Upper lobe of left lung (tissue), 6 donors: ENCODE results near the gene ASTN1. TPM values are rescaled to one million over a fixed set of nuclear protein-coding genes. Genes with fewer than 3 reads are reported as not detected.

ENCODE experiments used
- ATAC-seq, 2 donors: fragments of 200-7000 bp; cut with Tn5 transposase; one replicate each; pipeline ENCODE4 v1.9.1; 2022; ENCODE audit warnings: mild to moderate bottlenecking in 2 of 2, moderate library complexity in 2 of 2; ENCODE audit not compliant: low FRiP score in 2 of 2
- DNase-seq, 2 donors: peaks; one replicate each; pipeline ENCODE4 v3.0.0-alpha.2; 2019 to 2020
- H3K27ac ChIP-seq, 4 donors: fragments of 200-600 bp; sonication (generic); one replicate each; pipeline ENCODE4 v1.5.1; 2016 to 2019
- H3K27me3 ChIP-seq, 4 donors: fragments of 200-600 bp; sonication (generic); one replicate each; pipeline ENCODE4 v1.5.1; 2017 to 2019
- H3K36me3 ChIP-seq, 4 donors: fragments of 200-600 bp; sonication (generic); one replicate each; pipeline ENCODE4 v1.5.1; 2016 to 2019
- H3K4me1 ChIP-seq, 4 donors: fragments of 200-600 bp; sonication (generic); one replicate each; pipeline ENCODE4 v1.5.1; 2018 to 2019
- H3K4me3 ChIP-seq, 4 donors: fragments of 200-600 bp; sonication (generic); one replicate each; pipeline ENCODE4 v1.5.1; 2017 to 2019; ENCODE audit warnings: mild to moderate bottlenecking in 2 of 4, moderate library complexity in 1 of 4
- H3K9me3 ChIP-seq, 4 donors: fragments of 200-600 bp; sonication (generic); one replicate each; pipeline ENCODE4 v1.5.1; 2018 to 2019
- CTCF ChIP-seq, 6 experiments: fragments of 450-650 bp in 4 of 6; fragments of 200-600 bp in 2 of 6; sonication (generic) in 2 of 6; IDR thresholded peaks; one replicate each; pipeline ENCODE4 v1.5.1; 2016 to 2019; ENCODE audit warnings: antibody characterized with exemption in 6 of 6
- EP300 ChIP-seq, 4 donors: sonication (generic); formaldehyde crosslinking; IDR thresholded peaks; one replicate each; pipeline ENCODE4 v1.5.1; 2017; ENCODE audit warnings: antibody characterized with exemption in 4 of 4, control low read depth in 2 of 4
- POLR2A ChIP-seq, 4 donors: fragments of 450-650 bp; IDR thresholded peaks; one replicate each; pipeline ENCODE4 v1.5.1; 2016 to 2017; ENCODE audit warnings: antibody characterized with exemption in 4 of 4, mild to moderate bottlenecking in 2 of 4
- POLR2AphosphoS5 ChIP-seq, 2 donors: sonication (generic); formaldehyde crosslinking; IDR thresholded peaks; one replicate each; pipeline ENCODE4 v1.5.1; 2017; ENCODE audit warnings: antibody characterized with exemption in 2 of 2
- WGBS, 2 donors: methylation state at CpG; one replicate each; pipeline ENCODE4 v1.1.5; 2017 to 2018; 5-methylcytosine and 5-hydroxymethylcytosine counted together
- total RNA-seq, 6 donors: library from RNA; depleted of rRNA in 4 of 6; stranded (reverse); fragments of >200 nt in 4 of 6; gene quantifications; one replicate each; pipeline versions ENCODE4 v1.1.0 to v1.2.1, GENCODE V29; 2016 to 2021
- donor health status: DM: no; HTN: no; CAD: no; lungs with moderate emphysema.
- donor health status: DM: no; HTN: yes; CAD: no; lungs with severe emphysema.

Gene ASTN1
- total RNA-seq, 6 donors from 2014 or later = 0.15 to 1.0 (median 0.32) TPM; not detected in 2

- no peaks in the 10 kb centered on the region for H3K9me3 ChIP-seq
- H3K4me3 ChIP-seq = no peak overlapping the region
- no peaks in the 10 kb centered on the region for H3K27me3 ChIP-seq
- ATAC-seq (peak; percentile 36 to 76), DNase-seq (peak; percentile 52 to 84)
- no peak for TF ChIP-seq POLR2A (IDR thresholded peaks at IDR 0.05)
- no peak for TF ChIP-seq POLR2AphosphoS5 (IDR thresholded peaks at IDR 0.05)
- peak in 5 of 6 experiments; percentile 16 to 67 (median 41) for TF ChIP-seq CTCF (IDR thresholded peaks at IDR 0.05)
- no peak for TF ChIP-seq EP300 (IDR thresholded peaks at IDR 0.05)
- no peak overlapping the region for H3K27ac ChIP-seq
- 40 to 41% methylated on average over 7 to 17 of the region's 17 CpGs for WGBS, 2 donors
- H3K4me1 ChIP-seq = no peaks in the 10 kb centered on the region
- H3K36me3 ChIP-seq = no peaks in the 10 kb centered on the region
These were observed 215.4 kb downstream of the ASTN1 start for GRCh38 chr1:176949033-176949662.

GRCh38 chr1:176944606-176945005 is 219.9 kb downstream of the ASTN1 start:
- ATAC-seq (no peak), DNase-seq (no peak)
- H3K9me3 ChIP-seq = no peaks in the 10 kb centered on the region
- no peaks in the 10 kb centered on the region for H3K36me3 ChIP-seq
- TF ChIP-seq CTCF (IDR thresholded peaks at IDR 0.05) (no peak), POLR2AphosphoS5 (IDR thresholded peaks at IDR 0.05) (no peak), EP300 (IDR thresholded peaks at IDR 0.05) (no peak), POLR2A (IDR thresholded peaks at IDR 0.05) (no peak)
- H3K27ac ChIP-seq = no peak overlapping the region
- WGBS, 2 donors = 90 to 91% methylated on average over 4 of the region's 4 CpGs
- no peaks in the 10 kb centered on the region for H3K27me3 ChIP-seq
- no peaks in the 10 kb centered on the region for H3K4me1 ChIP-seq
- H3K4me3 ChIP-seq = no peak overlapping the region

- no peak overlapping the region for H3K4me3 ChIP-seq
These were observed 220.7 kb downstream of the ASTN1 start for GRCh38 chr1:176943783-176944182.

GRCh38 chr1:176942346-176942745 is 222.2 kb downstream of the ASTN1 start:
- Histone ChIP-seq H3K36me3 (no peaks in the 10 kb centered on the region), H3K4me3 (no peak overlapping the region), H3K4me1 (no peaks in the 10 kb centered on the region), H3K27ac (no peak overlapping the region), H3K27me3 (no peaks in the 10 kb centered on the region), H3K9me3 (no peaks in the 10 kb centered on the region)
- TF ChIP-seq POLR2A (IDR thresholded peaks at IDR 0.05) = no peak
- TF ChIP-seq POLR2AphosphoS5 (IDR thresholded peaks at IDR 0.05) = no peak
- TF ChIP-seq CTCF (IDR thresholded peaks at IDR 0.05) = no peak
- TF ChIP-seq EP300 (IDR thresholded peaks at IDR 0.05) = no peak
- no peak for ATAC-seq
- no peak for DNase-seq
- WGBS, 2 donors = 84 to 95% methylated on average over 1 of the region's 1 CpG

More at GRCh38 chr1:176943783-176944182, 220.7 kb downstream of the ASTN1 start:
- TF ChIP-seq POLR2AphosphoS5 (IDR thresholded peaks at IDR 0.05) = no peak
- TF ChIP-seq CTCF (IDR thresholded peaks at IDR 0.05) = no peak
- TF ChIP-seq EP300 (IDR thresholded peaks at IDR 0.05) = no peak
- TF ChIP-seq POLR2A (IDR thresholded peaks at IDR 0.05) = no peak
- no peak for ATAC-seq
- 80 to 82% methylated on average over 4 of the region's 4 CpGs for WGBS, 2 donors
- H3K27me3 ChIP-seq = no peaks in the 10 kb centered on the region
- no peak overlapping the region for H3K27ac ChIP-seq
- H3K36me3 ChIP-seq = no peaks in the 10 kb centered on the region
- no peaks in the 10 kb centered on the region for H3K9me3 ChIP-seq
- no peak for DNase-seq
- no peaks in the 10 kb centered on the region for H3K4me1 ChIP-seq

- H3K36me3 ChIP-seq = no peaks in the 10 kb centered on the region
- H3K27me3 ChIP-seq = no peaks in the 10 kb centered on the region
- DNase-seq (no peak), ATAC-seq (no peak)
- 71 to 82% methylated on average over 2 of the region's 2 CpGs for WGBS, 2 donors
- no peaks in the 10 kb centered on the region for H3K4me1 ChIP-seq
- H3K9me3 ChIP-seq = no peaks in the 10 kb centered on the region
- TF ChIP-seq POLR2AphosphoS5 (IDR thresholded peaks at IDR 0.05) (no peak), POLR2A (IDR thresholded peaks at IDR 0.05) (no peak), CTCF (IDR thresholded peaks at IDR 0.05) (no peak), EP300 (IDR thresholded peaks at IDR 0.05) (no peak)
- no peak overlapping the region for H3K4me3 ChIP-seq
- H3K27ac ChIP-seq = no peak overlapping the region
These were observed 224.5 kb downstream of the ASTN1 start for GRCh38 chr1:176939993-176940392.
